ENCODE results near the gene CTNNA3. TPM values are rescaled to one million over a fixed set of nuclear protein-coding genes. Genes with fewer than 3 reads are reported as not detected.

The CTNNA3 gene
- total and polyA plus RNA-seq, 2 donors (not counting 1 experiment from before 2014, with no cell fraction given), result not detected

GRCh38 chr10:66301078-66301477, 1394.9 kb downstream of the CTNNA3 start:
- no peaks in the 10 kb centered on the region for H4K20me1 ChIP-seq (ENCODE audit: control insufficient read depth, extremely low read depth, insufficient read depth, low read length)

GRCh38 chr10:66295602-66296001, 1400.4 kb downstream of the CTNNA3 start:
- Histone ChIP-seq H4K20me1 (ENCODE audit: control insufficient read depth, extremely low read depth, insufficient read depth, low read length) (no peaks in the 10 kb centered on the region), H3K4me3 (replicated peaks in 1 of 4; ENCODE audit: control extremely low read depth in 1 of 4, insufficient read depth in 1 of 4, low read depth in 3 of 4, low read length in 4 of 4) (no peak overlapping the region), H3K4me2 (ENCODE audit: extremely low read depth, insufficient read depth, low read length) (no peak overlapping the region), H3K9me3 (ENCODE audit: control insufficient read depth, insufficient read depth, low read depth, low read length) (no peaks in the 10 kb centered on the region), H2AFZ (ENCODE audit: low read length) (no peak overlapping the region), H3K27ac (ENCODE audit: insufficient read depth, low read length) (no peak overlapping the region), H3K4me1 (ENCODE audit: control insufficient read depth, extremely low read depth, insufficient read depth, low read length) (no peaks in the 10 kb centered on the region), H3K9ac (ENCODE audit: insufficient read depth, low read length) (no peak overlapping the region), H3K79me2 (ENCODE audit: control insufficient read depth, insufficient read depth, low read length) (no peaks in the 10 kb centered on the region), H3K27me3 (ENCODE audit: control insufficient read depth, insufficient read depth, low read length) (no peaks in the 10 kb centered on the region), H3K36me3 (ENCODE audit: control insufficient read depth, insufficient read depth, low read length) (no peaks in the 10 kb centered on the region)
- DNase-seq (ENCODE audit: low read depth in 2 of 2), result no peak
- no peak for TF ChIP-seq EZH2 (IDR thresholded peaks at IDR 0.05; ENCODE audit: low read length, missing control alignments)

More at GRCh38 chr10:66301078-66301477, 1394.9 kb downstream of the CTNNA3 start:
- H2AFZ ChIP-seq (ENCODE audit: low read length), result no peak overlapping the region
- DNase-seq (ENCODE audit: low read depth in 2 of 2), result no peak
- no peak overlapping the region for H3K9ac ChIP-seq (ENCODE audit: insufficient read depth, low read length)
- no peaks in the 10 kb centered on the region for H3K27me3 ChIP-seq (ENCODE audit: control insufficient read depth, insufficient read depth, low read length)
- H3K27ac ChIP-seq (ENCODE audit: insufficient read depth, low read length), result no peak overlapping the region
- TF ChIP-seq CTCF (conservative IDR thresholded peaks at IDR 0.05 in 1 of 2, IDR thresholded peaks at IDR 0.05 in 1 of 2; ENCODE audit: low read depth in 1 of 2, low read length in 2 of 2), result no peak
- TF ChIP-seq EZH2 (IDR thresholded peaks at IDR 0.05; ENCODE audit: low read length, missing control alignments), result no peak
- no peaks in the 10 kb centered on the region for H3K4me1 ChIP-seq (ENCODE audit: control insufficient read depth, extremely low read depth, insufficient read depth, low read length)
- H3K9me3 ChIP-seq (ENCODE audit: control insufficient read depth, insufficient read depth, low read depth, low read length), result no peaks in the 10 kb centered on the region
- H3K4me2 ChIP-seq (ENCODE audit: extremely low read depth, insufficient read depth, low read length), result no peak overlapping the region
- H3K4me3 ChIP-seq (replicated peaks in 1 of 4; ENCODE audit: control extremely low read depth in 1 of 4, insufficient read depth in 1 of 4, low read depth in 3 of 4, low read length in 4 of 4), result no peak overlapping the region
- H3K79me2 ChIP-seq (ENCODE audit: control insufficient read depth, insufficient read depth, low read length), result no peaks in the 10 kb centered on the region
- H3K36me3 ChIP-seq (ENCODE audit: control insufficient read depth, insufficient read depth, low read length), result no peaks in the 10 kb centered on the region

- TF ChIP-seq CTCF (conservative IDR thresholded peaks at IDR 0.05 in 1 of 2, IDR thresholded peaks at IDR 0.05 in 1 of 2; ENCODE audit: low read depth in 1 of 2, low read length in 2 of 2), result no peak
- no peak for TF ChIP-seq EZH2 (IDR thresholded peaks at IDR 0.05; ENCODE audit: low read length, missing control alignments)
- no peaks in the 10 kb centered on the region for H4K20me1 ChIP-seq (ENCODE audit: control insufficient read depth, extremely low read depth, insufficient read depth, low read length)
- H3K9me3 ChIP-seq (ENCODE audit: control insufficient read depth, insufficient read depth, low read depth, low read length), result no peaks in the 10 kb centered on the region
- no peaks in the 10 kb centered on the region for H3K27me3 ChIP-seq (ENCODE audit: control insufficient read depth, insufficient read depth, low read length)
- H3K4me1 ChIP-seq (ENCODE audit: control insufficient read depth, extremely low read depth, insufficient read depth, low read length), result no peaks in the 10 kb centered on the region
- no peak for DNase-seq (ENCODE audit: low read depth in 2 of 2)
- no peak overlapping the region for H3K27ac ChIP-seq (ENCODE audit: insufficient read depth, low read length)
- no peak overlapping the region for H3K4me3 ChIP-seq (replicated peaks in 1 of 4; ENCODE audit: control extremely low read depth in 1 of 4, insufficient read depth in 1 of 4, low read depth in 3 of 4, low read length in 4 of 4)
- no peak overlapping the region for H2AFZ ChIP-seq (ENCODE audit: low read length)
- no peak overlapping the region for H3K9ac ChIP-seq (ENCODE audit: insufficient read depth, low read length)
- no peaks in the 10 kb centered on the region for H3K36me3 ChIP-seq (ENCODE audit: control insufficient read depth, insufficient read depth, low read length)
- no peak overlapping the region for H3K4me2 ChIP-seq (ENCODE audit: extremely low read depth, insufficient read depth, low read length)
- no peaks in the 10 kb centered on the region for H3K79me2 ChIP-seq (ENCODE audit: control insufficient read depth, insufficient read depth, low read length)
Observed at GRCh38 chr10:66294538-66294937, 1401.5 kb downstream of the CTNNA3 start.
